CD4-positive, CD25-positive, alpha-beta regulatory T cell (primary cell): ENCODE data around the gene FAM118B. TPM values are rescaled to one million over a fixed set of nuclear protein-coding genes. Genes with fewer than 3 reads are reported as not detected.

Source experiments
- ATAC-seq, 2 donors: fragments of 150-1000 bp; cut with Tn5 transposase; one replicate each; pipeline ENCODE4 v1.10.0; 2021; ENCODE audit warnings: low read depth in 2 of 2, moderate number of reproducible peaks in 2 of 2, moderate library complexity in 1 of 2
- DNase-seq, 3 donors: peaks; one replicate each; pipeline versions ENCODE4 v3.0.0 to v3.0.0-alpha.2; 2012 to 2022; ENCODE audit warnings: mixed read lengths in 1 of 3
- H3K27ac ChIP-seq: one replicate; pipeline ENCODE4 v1.7.0; 2013; ENCODE audit warnings: mild to moderate bottlenecking, low read length; ENCODE audit not compliant: insufficient read depth, poor library complexity, severe bottlenecking
- H3K27me3 ChIP-seq: one replicate; pipeline ENCODE4 v1.7.0; 2013; ENCODE audit warnings: low read length; ENCODE audit not compliant: control insufficient read depth, insufficient read depth
- H3K36me3 ChIP-seq: one replicate; pipeline ENCODE4 v1.7.0; 2013; ENCODE audit warnings: mild to moderate bottlenecking, low read length, moderate library complexity; ENCODE audit not compliant: control insufficient read depth, insufficient read depth
- H3K4me1 ChIP-seq: 2 replicates; pipeline ENCODE4 v1.7.0; 2013; ENCODE audit warnings: mild to moderate bottlenecking, low read length; ENCODE audit not compliant: insufficient read depth, control insufficient read depth, poor library complexity, severe bottlenecking
- H3K4me3 ChIP-seq: one replicate; pipeline ENCODE4 v1.7.0; 2013; ENCODE audit warnings: low read depth, mild to moderate bottlenecking, low read length, moderate library complexity
- H3K9me3 ChIP-seq, 2 experiments: 1 replicate in 1 of 2; 2 replicates in 1 of 2; pipeline ENCODE4 v1.7.0; 2013; ENCODE audit warnings: low read length in 2 of 2, mild to moderate bottlenecking in 1 of 2, moderate library complexity in 1 of 2; ENCODE audit not compliant: control insufficient read depth in 2 of 2
- H3K27ac Mint-ChIP-seq, 3 donors: one replicate each; pipeline ENCODE4 v1.8.0; 2020 to 2022; ENCODE audit warnings: mild to moderate bottlenecking in 3 of 3, mixed read lengths in 3 of 3, moderate library complexity in 2 of 3
- H3K27me3 Mint-ChIP-seq: one replicate; pipeline ENCODE4 v1.8.0; 2022; ENCODE audit warnings: mild to moderate bottlenecking, mixed read lengths
- H3K36me3 Mint-ChIP-seq: one replicate; pipeline ENCODE4 v1.8.0; 2020; ENCODE audit warnings: mixed read lengths
- H3K4me1 Mint-ChIP-seq, 4 donors: one replicate each; pipeline ENCODE4 v1.8.0; 2020 to 2022; ENCODE audit warnings: mixed read lengths in 4 of 4, mild to moderate bottlenecking in 1 of 4
- H3K4me3 Mint-ChIP-seq, 4 donors: one replicate each; pipeline ENCODE4 v1.8.0; 2020 to 2022; ENCODE audit warnings: mild to moderate bottlenecking in 4 of 4, mixed read lengths in 4 of 4, moderate library complexity in 3 of 4
- H3K9me3 Mint-ChIP-seq, 7 donors: one replicate each; pipeline ENCODE4 v1.8.0; 2020 to 2022; ENCODE audit warnings: mixed read lengths in 7 of 7, mild to moderate bottlenecking in 3 of 7, moderate library complexity in 2 of 7
- polyA plus RNA-seq, 4 donors: library from polyadenylated mRNA; unstranded; fragments of 300-500 nt; fragmentation: Illumina TruSeq; gene quantifications; one replicate each; pipeline ENCODE4 v1.2.3, GENCODE V29; 2021
- total RNA-seq: library from RNA; stranded (reverse); gene quantifications from one replicate; pipeline ENCODE4 v1.2.3, GENCODE V29; 2022

FAM118B gene
- total and polyA plus RNA-seq, 5 donors from 2014 or later = 4.4 to 17.0 (median 16.7) TPM

- Histone ChIP-seq H3K4me3 (no peak overlapping the region), H3K9me3 (no peaks in the 10 kb centered on the region), H3K27ac (no peak overlapping the region), H3K27me3 (no peaks in the 10 kb centered on the region), H3K4me1 (no peaks in the 10 kb centered on the region), H3K36me3 (no peaks in the 10 kb centered on the region)
- Mint-ChIP-seq H3K27ac (no peak overlapping the region), H3K4me3 (no peak overlapping the region), H3K4me1 (peaks cover 0 to 5% (median 1%) of the 10 kb centered on the region in 4 donors), H3K9me3 (peaks cover 0 to 2% (median 0%) of the 10 kb centered on the region in 7 donors), H3K27me3 (peaks cover 17% of the 10 kb centered on the region), H3K36me3 (no peaks in the 10 kb centered on the region)
- DNase-seq (no peak), ATAC-seq (no peak)
These were observed 45.2 kb upstream of the FAM118B start for GRCh38 chr11:126166413-126166812.

DNA sequence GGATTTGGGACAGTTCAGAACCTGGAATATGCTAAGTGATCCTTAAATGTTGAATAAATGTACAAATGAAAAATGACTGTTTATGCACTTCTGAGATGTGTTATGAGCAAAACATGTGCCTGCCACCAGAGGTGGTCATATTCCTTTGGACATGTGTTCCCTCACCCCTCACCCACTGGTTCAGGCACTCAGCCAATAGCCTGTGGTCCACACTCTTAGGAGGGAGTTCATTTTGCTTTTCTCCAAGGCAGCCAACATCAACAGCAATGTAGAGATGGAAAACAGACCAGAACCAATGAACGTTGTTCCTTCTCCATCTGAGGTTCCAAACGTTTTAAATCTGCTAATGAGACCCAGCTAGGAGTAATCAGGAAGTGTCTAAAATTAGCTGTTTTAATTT is 44.1 kb upstream of the FAM118B start:
- H3K9me3 ChIP-seq = no peaks in the 10 kb centered on the region
- H3K4me1 Mint-ChIP-seq = peaks cover 0 to 5% (median 1%) of the 10 kb centered on the region in 4 donors
- H3K9me3 Mint-ChIP-seq = peaks cover 0 to 2% (median 0%) of the 10 kb centered on the region in 7 donors
- H3K4me3 ChIP-seq = no peak overlapping the region
- no peaks in the 10 kb centered on the region for H3K36me3 Mint-ChIP-seq
- no peak for ATAC-seq
- H3K27me3 Mint-ChIP-seq = peaks cover 17% of the 10 kb centered on the region
- DNase-seq = no peak
- H3K27ac ChIP-seq = no peak overlapping the region
- no peak overlapping the region for H3K27ac Mint-ChIP-seq
- H3K4me3 Mint-ChIP-seq = no peak overlapping the region
- H3K27me3 ChIP-seq = no peaks in the 10 kb centered on the region
- no peaks in the 10 kb centered on the region for H3K4me1 ChIP-seq
- H3K36me3 ChIP-seq = no peaks in the 10 kb centered on the region

- peaks cover 8% of the 10 kb centered on the region for H3K27me3 Mint-ChIP-seq
- ATAC-seq (no peak), DNase-seq (no peak)
- H3K4me1 ChIP-seq = no peaks in the 10 kb centered on the region
- no peaks in the 10 kb centered on the region for H3K36me3 Mint-ChIP-seq
- H3K4me3 Mint-ChIP-seq = no peak overlapping the region
- H3K4me3 ChIP-seq = no peak overlapping the region
- H3K4me1 Mint-ChIP-seq = peaks cover 0 to 2% (median under 1%) of the 10 kb centered on the region in 4 donors
- H3K9me3 ChIP-seq = no peaks in the 10 kb centered on the region
- H3K9me3 Mint-ChIP-seq = peaks cover 0 to 2% (median 0%) of the 10 kb centered on the region in 7 donors
- no peak overlapping the region for H3K27ac Mint-ChIP-seq
- no peak overlapping the region for H3K27ac ChIP-seq
- H3K27me3 ChIP-seq = no peaks in the 10 kb centered on the region
- no peaks in the 10 kb centered on the region for H3K36me3 ChIP-seq
These were observed 42.3 kb upstream of the FAM118B start for GRCh38 chr11:126169291-126169690.

GRCh38 chr11:126172596-126173038 is 39.0 kb upstream of the FAM118B start:
- H3K27ac ChIP-seq = no peak overlapping the region
- Mint-ChIP-seq H3K36me3 (no peaks in the 10 kb centered on the region), H3K4me3 (no peak overlapping the region), H3K27me3 (peaks cover 8% of the 10 kb centered on the region), H3K4me1 (no peaks in the 10 kb centered on the region), H3K27ac (no peak overlapping the region), H3K9me3 (peaks cover 0 to 2% (median 0%) of the 10 kb centered on the region in 7 donors)
- ATAC-seq = no peak
- H3K36me3 ChIP-seq = no peaks in the 10 kb centered on the region
- no peak overlapping the region for H3K4me3 ChIP-seq
- no peak for DNase-seq
- no peaks in the 10 kb centered on the region for H3K4me1 ChIP-seq
- H3K27me3 ChIP-seq = no peaks in the 10 kb centered on the region
- H3K9me3 ChIP-seq = no peaks in the 10 kb centered on the region

GRCh38 chr11:126173257-126173656 is 38.3 kb upstream of the FAM118B start:
- Mint-ChIP-seq H3K27ac (no peak overlapping the region), H3K4me3 (no peak overlapping the region), H3K4me1 (no peaks in the 10 kb centered on the region), H3K27me3 (peaks cover 7% of the 10 kb centered on the region), H3K9me3 (peaks cover 0 to 2% (median 0%) of the 10 kb centered on the region in 7 donors), H3K36me3 (no peaks in the 10 kb centered on the region)
- H3K36me3 ChIP-seq = no peaks in the 10 kb centered on the region
- no peaks in the 10 kb centered on the region for H3K4me1 ChIP-seq
- ATAC-seq = no peak
- no peak overlapping the region for H3K4me3 ChIP-seq
- H3K27ac ChIP-seq = no peak overlapping the region
- DNase-seq = no peak
- no peaks in the 10 kb centered on the region for H3K27me3 ChIP-seq
- no peaks in the 10 kb centered on the region for H3K9me3 ChIP-seq

GRCh38 chr11:126174816-126175215 is 36.8 kb upstream of the FAM118B start:
- H3K4me3 ChIP-seq = no peak overlapping the region
- no peak overlapping the region for H3K27ac ChIP-seq
- H3K9me3 ChIP-seq = no peaks in the 10 kb centered on the region
- Mint-ChIP-seq H3K27me3 (peaks cover 5% of the 10 kb centered on the region), H3K36me3 (no peaks in the 10 kb centered on the region), H3K4me1 (no peaks in the 10 kb centered on the region), H3K27ac (no peak overlapping the region), H3K4me3 (no peak overlapping the region), H3K9me3 (peaks cover 0 to under 1% (median 0%) of the 10 kb centered on the region in 7 donors)
- DNase-seq (no peak), ATAC-seq (no peak)
- H3K36me3 ChIP-seq = no peaks in the 10 kb centered on the region
- no peaks in the 10 kb centered on the region for H3K27me3 ChIP-seq
- no peaks in the 10 kb centered on the region for H3K4me1 ChIP-seq

GRCh38 chr11:126175393-126175792 is 36.2 kb upstream of the FAM118B start:
- ATAC-seq = no peak
- H3K27me3 Mint-ChIP-seq = peaks cover 5% of the 10 kb centered on the region

DNA sequence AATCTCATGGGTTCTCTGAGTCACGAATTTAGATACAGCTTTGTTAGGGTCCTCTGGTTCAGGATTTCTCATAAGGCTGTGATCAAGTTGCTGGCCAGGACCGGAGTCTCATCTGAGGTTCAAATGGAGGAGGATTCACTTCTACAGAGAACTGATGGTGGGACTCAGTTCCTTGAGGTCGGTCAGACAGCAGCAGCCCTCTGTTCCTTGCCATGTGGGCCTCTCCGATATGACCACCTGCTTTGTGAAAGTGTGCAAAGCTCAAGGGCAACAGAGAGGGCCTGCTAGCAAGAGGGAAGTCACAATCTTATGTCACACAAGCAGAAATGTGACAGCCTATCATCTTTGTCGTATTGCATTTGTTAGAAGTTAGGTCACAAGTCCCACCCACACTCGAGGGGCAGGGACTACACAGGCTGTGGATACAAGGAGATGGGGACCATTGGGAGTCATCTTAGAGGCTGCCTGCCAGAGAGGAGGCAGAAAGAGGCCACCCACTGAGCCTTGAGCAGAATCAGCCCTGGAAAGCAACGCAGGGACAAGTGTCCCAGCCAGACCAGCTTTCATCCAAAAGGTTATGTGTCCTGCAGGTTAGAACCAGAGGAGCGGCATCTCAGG is 34.6 kb upstream of the FAM118B start:
- DNase-seq (no peak), ATAC-seq (no peak)
- Mint-ChIP-seq H3K4me1 (no peaks in the 10 kb centered on the region), H3K27ac (no peak overlapping the region), H3K27me3 (no peaks in the 10 kb centered on the region), H3K4me3 (no peak overlapping the region), H3K36me3 (no peaks in the 10 kb centered on the region), H3K9me3 (no peaks in the 10 kb centered on the region)
- Histone ChIP-seq H3K9me3 (no peaks in the 10 kb centered on the region), H3K27me3 (no peaks in the 10 kb centered on the region), H3K27ac (no peak overlapping the region), H3K4me3 (no peak overlapping the region), H3K4me1 (no peaks in the 10 kb centered on the region), H3K36me3 (no peaks in the 10 kb centered on the region)

More at GRCh38 chr11:126175393-126175792, 36.2 kb upstream of the FAM118B start:
- DNase-seq = no peak
- Mint-ChIP-seq H3K4me3 (no peak overlapping the region), H3K36me3 (no peaks in the 10 kb centered on the region), H3K27ac (no peak overlapping the region), H3K4me1 (no peaks in the 10 kb centered on the region), H3K9me3 (no peaks in the 10 kb centered on the region)
- H3K36me3 ChIP-seq = no peaks in the 10 kb centered on the region
- H3K27me3 ChIP-seq = no peaks in the 10 kb centered on the region
- no peaks in the 10 kb centered on the region for H3K4me1 ChIP-seq
- no peaks in the 10 kb centered on the region for H3K9me3 ChIP-seq
- H3K27ac ChIP-seq = no peak overlapping the region
- no peak overlapping the region for H3K4me3 ChIP-seq
